H1 (cell line): ENCODE results near the gene PIGX. TPM values are rescaled to one million over a fixed set of nuclear protein-coding genes. Genes with fewer than 3 reads are reported as not detected.

Experiments
- CTCF ChIP-seq, 3 experiments: IDR thresholded peaks; 1 replicate in 2 of 3; 2 replicates in 1 of 3; pipeline versions ENCODE4 v1.5.1 to v1.6.1; 2011; ENCODE audit warnings: low read length in 3 of 3, mild to moderate bottlenecking in 3 of 3, inconsistent platforms in 2 of 3, low read depth in 1 of 3, moderate library complexity in 1 of 3; ENCODE audit not compliant: insufficient read depth in 1 of 3; ENCODE audit errors: control extremely low read depth in 1 of 3
- HDAC6 ChIP-seq: IDR thresholded peaks from one replicate; pipeline ENCODE4 v1.7.1; 2012; ENCODE audit warnings: low read depth, mild to moderate bottlenecking, inconsistent platforms, low read length, moderate library complexity
- MAFK ChIP-seq: IDR thresholded peaks from 2 replicates; pipeline ENCODE4 v1.6.1; 2012; ENCODE audit warnings: low read depth, mild to moderate bottlenecking, improper control_type of control experiment, low read length
- RXRA ChIP-seq: IDR thresholded peaks from 2 replicates; pipeline ENCODE4 v1.6.1; 2011; ENCODE audit warnings: low read depth, mild to moderate bottlenecking, low read length, moderate library complexity; ENCODE audit not compliant: insufficient read depth
- SUZ12 ChIP-seq: fragments of 200-600 bp; sonication (generic); IDR thresholded peaks from 2 replicates; pipeline ENCODE4 v1.6.1; 2012; ENCODE audit warnings: mild to moderate bottlenecking, inconsistent platforms, low read length, moderate library complexity, mixed read lengths
- polyA plus RNA-seq, 7 experiments: library from polyadenylated mRNA; depleted of rRNA in 3 of 7; stranded (reverse) in 5 of 7; unstranded in 2 of 7; fragments of >200 nt in 5 of 7; fragments of 200-250 nt in 2 of 7; gene quantifications; 1 replicate in 5 of 7; 2 replicates in 1 of 7; 4 replicates in 1 of 7; pipeline versions ENCODE4 v1.2.1 to v1.2.3, GENCODE V29; 2011 to 2013; ENCODE audit warnings: missing spikeins in 2 of 7, mixed read lengths in 2 of 7
- total RNA-seq: library from RNA; stranded (reverse); fragmentation: NEBNext Ultra II Directional; extraction: Animal tissue kit (Norgen Biotek cat#: 25700); gene quantifications from 2 replicates; pipeline ENCODE4 v1.2.1, GENCODE V29; 2021

Gene PIGX
- total and polyA plus RNA-seq, 2 of the 8 experiments (the other 6 are each of a cell fraction or from before 2014, with no cell fraction given) = 7.0 to 14.9 TPM

DNA sequence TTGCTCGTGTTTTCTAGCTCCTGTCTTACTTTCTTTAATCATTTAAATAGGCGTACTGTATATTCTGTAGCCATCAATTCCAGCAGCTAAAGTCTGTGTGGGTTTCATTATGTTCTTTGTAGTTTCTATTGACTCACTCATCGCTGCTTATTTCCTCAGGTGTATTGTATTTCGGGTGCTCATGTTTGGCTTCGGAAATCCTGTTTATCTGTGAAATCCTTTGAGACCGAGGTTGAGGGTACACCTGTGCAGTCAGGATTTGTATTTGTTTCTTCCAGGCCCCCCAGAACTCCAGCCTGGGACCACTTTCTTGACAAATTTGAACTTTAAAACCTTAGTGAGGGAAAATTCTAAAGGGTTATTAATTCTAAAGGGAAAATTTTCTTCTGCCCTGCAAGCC lies 25.5 kb downstream of the PIGX start (continued):
- TF ChIP-seq CTCF (IDR thresholded peaks at IDR 0.05; ENCODE audit: control extremely low read depth in 1 of 3, insufficient read depth in 1 of 3, low read depth in 1 of 3, low read length in 3 of 3) = no peak
- no peak for TF ChIP-seq RXRA
- no peak for TF ChIP-seq SUZ12
- TF ChIP-seq HDAC6 = no peak
- TF ChIP-seq MAFK = no peak
